GM23248 (cell line): ENCODE results near the gene RAC2.
"Not testable (repeated sequence)": the region's sequence is repeated elsewhere in the genome, so short reads cannot be mapped to it uniquely, and the experiment has no call there.

ENCODE experiments used
- EZH2 ChIP-seq: fragments of 200-600 bp; sonication (generic); IDR thresholded peaks from 2 replicates; pipeline ENCODE4 v1.6.1; 2018; ENCODE audit warnings: antibody characterized with exemption, mild to moderate bottlenecking; ENCODE audit not compliant: insufficient read depth, poor library complexity, severe bottlenecking
- EZH2phosphoT487 ChIP-seq: fragments of 200-600 bp; sonication (generic); IDR thresholded peaks from 2 replicates; pipeline ENCODE4 v1.6.1; 2018; ENCODE audit warnings: antibody characterized with exemption, moderate library complexity, mild to moderate bottlenecking, low read depth; ENCODE audit not compliant: insufficient read depth

GRCh38 chr22:37251836-37252235, 7.8 kb upstream of the RAC2 start:
- not testable (repeated sequence) for TF ChIP-seq EZH2, EZH2phosphoT487
